Measurements from ENCODE around the gene SMARCD3. TPM values are rescaled to one million over a fixed set of nuclear protein-coding genes. Genes with fewer than 3 reads are reported as not detected.

The SMARCD3 gene
- total RNA-seq, 1 experiment from 2014 or later: 27.8 TPM

GRCh38 chr7:151249732-151250072 is 1.2 kb upstream of the SMARCD3 start:
- in situ Hi-C loops (cut with HindIII; ENCODE audit: low pct_unique_long_range_greater_than_20kb, low sequenced_read_pairs): no loop called here
- no TSS peak for BruUV-seq (replicated peaks)
- no peak for DNase-seq (ENCODE audit: low read depth, low spot score)
- intact Hi-C loops (cut with micrococcal nuclease; ENCODE audit: unreplicated experiment): loop anchor here (5.0 kb wide), 1 partner anchor 53 kb away; no protein-coding TSS in a partner anchor
- Histone ChIP-seq H3K36me3 (ENCODE audit: control insufficient read depth, insufficient read depth, low read length) (no peaks in the 10 kb centered on the region), H3K27me3 (ENCODE audit: control insufficient read depth, insufficient read depth, low read length) (no peaks in the 10 kb centered on the region), H3K9me3 (ENCODE audit: control insufficient read depth, insufficient read depth, low read depth, low read length) (no peaks in the 10 kb centered on the region), H3K27ac (ENCODE audit: low read length) (0 out of 2 replicates have a peak overlapping the region, but pooled peaks have one; percentile 74), H3K4me1 (ENCODE audit: control insufficient read depth, insufficient read depth, low read length) (peaks cover 51% of the 10 kb centered on the region), H3K4me3 (ENCODE audit: low read depth in 2 of 2, low read length in 2 of 2) (peak overlapping the region in 1 of 2 experiments; percentile 75; a peak in 2 of 4 replicates)
- TF ChIP-seq SIN3A (IDR thresholded peaks at IDR 0.05; ENCODE audit: borderline replicate concordance, insufficient read depth, low read depth, low read length): no peak
- TF ChIP-seq REST (IDR thresholded peaks at IDR 0.05; ENCODE audit: insufficient read depth in 1 of 2, low read depth in 2 of 2, low read length in 1 of 2): no peak
- TF ChIP-seq TCF7L2 (IDR thresholded peaks at IDR 0.05; ENCODE audit: low read depth, low read length): no peak
- TF ChIP-seq CTCF (IDR thresholded peaks at IDR 0.05): no peak
- no peak for TF ChIP-seq POLR2AphosphoS5 (IDR thresholded peaks at IDR 0.05; ENCODE audit: low read depth, low read length)
- ATAC-seq: peak; percentile 32; the same call in 1 of the 2 replicates
- ChIA-PET CTCF (no interaction called here), POLR2A (no interaction called here)

GRCh38 chr7:151249034-151249731 is 689 bp upstream of the SMARCD3 start:
- no peak for TF ChIP-seq TCF7L2 (IDR thresholded peaks at IDR 0.05; ENCODE audit: low read depth, low read length)
- no peak for TF ChIP-seq POLR2AphosphoS5 (IDR thresholded peaks at IDR 0.05; ENCODE audit: low read depth, low read length)
- TF ChIP-seq REST (IDR thresholded peaks at IDR 0.05; ENCODE audit: insufficient read depth in 1 of 2, low read depth in 2 of 2, low read length in 1 of 2): no peak
- no peak for TF ChIP-seq CTCF (IDR thresholded peaks at IDR 0.05)
- no peak for TF ChIP-seq SIN3A (IDR thresholded peaks at IDR 0.05; ENCODE audit: borderline replicate concordance, insufficient read depth, low read depth, low read length)
- intact Hi-C loops (cut with micrococcal nuclease; ENCODE audit: unreplicated experiment): no loop called here
- ATAC-seq (peak; percentile 43), DNase-seq (ENCODE audit: low read depth, low spot score) (no peak)
- in situ Hi-C loops (cut with HindIII; ENCODE audit: low pct_unique_long_range_greater_than_20kb, low sequenced_read_pairs): no loop called here
- no peaks in the 10 kb centered on the region for H3K27me3 ChIP-seq (ENCODE audit: control insufficient read depth, insufficient read depth, low read length)
- peaks cover 51% of the 10 kb centered on the region for H3K4me1 ChIP-seq (ENCODE audit: control insufficient read depth, insufficient read depth, low read length)
- BruUV-seq (replicated peaks): no TSS peak
- no peaks in the 10 kb centered on the region for H3K36me3 ChIP-seq (ENCODE audit: control insufficient read depth, insufficient read depth, low read length)
- H3K9me3 ChIP-seq (ENCODE audit: control insufficient read depth, insufficient read depth, low read depth, low read length): no peaks in the 10 kb centered on the region
- H3K27ac ChIP-seq (ENCODE audit: low read length): peak overlapping the region; percentile 74
- peak overlapping the region; percentile 53 to 75 for H3K4me3 ChIP-seq (ENCODE audit: low read depth in 2 of 2, low read length in 2 of 2)
- CTCF ChIA-PET: no interaction called here
- POLR2A ChIA-PET: no interaction called here

Data from Panc1 (cell line).